Mesodermal cell (in vitro differentiated cells): ENCODE data around the gene ATP1B1.

Experiments
- H3K27ac ChIP-seq: 2 replicates; pipeline ENCODE4 v1.7.0; 2013; ENCODE audit warnings: mild to moderate bottlenecking, low read depth, low read length, moderate library complexity; ENCODE audit not compliant: severe bottlenecking
- H3K36me3 ChIP-seq: 2 replicates; pipeline ENCODE4 v1.7.1; 2013; ENCODE audit warnings: mild to moderate bottlenecking, low read length, moderate library complexity; ENCODE audit not compliant: control insufficient read depth, insufficient read depth
- H3K4me1 ChIP-seq: one replicate; pipeline ENCODE4 v1.7.1; 2013; ENCODE audit warnings: mild to moderate bottlenecking, low read length; ENCODE audit not compliant: insufficient read depth, control insufficient read depth, poor library complexity, severe bottlenecking
- H3K4me3 ChIP-seq: 2 replicates; pipeline ENCODE4 v1.7.0; 2013; ENCODE audit warnings: low read length, control low read depth, mild to moderate bottlenecking; ENCODE audit not compliant: insufficient read depth, poor library complexity, severe bottlenecking; ENCODE audit errors: extremely low read depth
- H3K9me3 ChIP-seq: 2 replicates; pipeline ENCODE4 v1.7.1; 2013; ENCODE audit warnings: mild to moderate bottlenecking, low read length, moderate library complexity; ENCODE audit not compliant: control insufficient read depth
- WGBS, 2 experiments: methylation state at CpG; one replicate each; pipeline ENCODE4 v1.1.5; 2013; ENCODE audit warnings: missing lambda C conversion rate in 2 of 2; ENCODE audit not compliant: insufficient coverage in 2 of 2; 5-methylcytosine and 5-hydroxymethylcytosine counted together

The ATP1B1 gene

DNA sequence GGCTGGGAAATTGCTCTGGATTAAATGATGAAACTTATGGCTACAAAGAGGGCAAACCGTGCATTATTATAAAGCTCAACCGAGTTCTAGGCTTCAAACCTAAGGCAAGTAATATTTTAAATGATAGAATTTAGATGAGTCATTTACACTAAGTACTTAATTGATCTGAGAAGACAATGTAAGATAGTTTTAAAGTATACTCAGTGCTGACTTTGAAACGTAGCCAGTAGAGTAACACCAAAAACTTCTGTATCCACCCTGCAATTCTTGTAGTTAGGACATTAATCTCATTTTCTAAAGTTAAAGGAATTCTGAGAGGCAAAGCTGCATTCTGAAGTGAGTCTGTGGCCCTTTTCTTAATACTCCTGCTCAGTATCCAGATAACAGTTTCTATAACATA, 20.8 kb downstream of the ATP1B1 start:
- no peaks in the 10 kb centered on the region for H3K9me3 ChIP-seq
- no peak overlapping the region for H3K27ac ChIP-seq
- no peaks in the 10 kb centered on the region for H3K4me1 ChIP-seq
- WGBS, 2 experiments, result no CpG with 5 or more reads among the region's 3 CpGs
- no peak overlapping the region for H3K4me3 ChIP-seq
- H3K36me3 ChIP-seq, result peaks cover 87% of the 10 kb centered on the region

DNA sequence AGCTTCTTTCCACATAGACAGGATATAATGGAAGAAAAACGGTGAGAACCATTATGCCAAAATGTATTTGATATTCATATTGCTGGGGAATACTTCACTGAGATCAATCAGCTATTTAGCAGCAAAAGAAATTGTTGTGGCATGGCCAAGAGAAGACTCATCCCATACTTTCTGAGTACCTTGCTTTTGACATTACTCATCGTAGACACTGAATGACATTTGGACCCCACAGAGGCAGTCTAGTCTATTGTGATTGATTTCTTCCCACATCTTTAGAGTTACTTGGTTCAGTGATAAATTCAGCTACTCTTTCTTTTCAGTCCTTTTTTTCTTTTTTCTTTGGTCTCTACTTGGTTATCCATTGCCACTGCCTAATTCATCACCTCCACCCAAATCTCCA, 22.1 kb downstream of the ATP1B1 start:
- Histone ChIP-seq H3K4me1 (no peaks in the 10 kb centered on the region), H3K27ac (no peak overlapping the region), H3K9me3 (no peaks in the 10 kb centered on the region), H3K4me3 (no peak overlapping the region), H3K36me3 (peaks cover 88% of the 10 kb centered on the region)
- 100% methylated on average over 1 of the region's 2 CpGs; no CpG with 5 or more reads in 1 of the 2 experiments for WGBS, 2 experiments

DNA sequence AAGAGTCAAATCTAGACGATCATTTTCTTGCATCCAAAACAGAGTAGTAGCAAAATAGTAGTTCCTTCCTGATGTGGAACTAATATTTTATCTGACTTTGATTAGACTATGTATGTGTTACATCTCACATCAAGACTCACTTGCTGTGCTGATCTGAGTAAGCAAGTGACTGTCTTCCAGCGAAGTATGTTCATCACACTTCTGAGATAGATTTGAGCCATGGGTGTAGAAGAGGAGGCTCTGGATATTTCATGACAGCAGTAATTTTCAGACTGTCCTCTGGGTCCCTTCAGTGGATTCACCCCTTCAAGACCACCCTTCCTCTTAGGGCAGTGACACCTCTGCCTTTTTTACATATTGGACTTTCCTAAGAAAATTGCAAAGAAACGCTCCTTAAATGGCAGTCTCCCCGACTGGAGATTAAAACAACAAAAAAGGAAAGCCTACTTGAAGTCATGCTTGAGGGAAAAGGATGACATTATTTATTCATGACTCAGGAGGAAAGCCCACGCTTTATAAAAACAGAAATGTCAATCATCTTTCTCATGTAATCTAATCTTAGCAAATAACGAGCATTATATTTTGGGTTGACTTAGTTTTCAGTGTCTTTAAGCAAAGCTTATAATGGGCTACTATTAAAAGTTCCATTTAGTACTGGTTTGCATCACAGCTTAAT, 22.8 kb downstream of the ATP1B1 start:
- WGBS, 2 experiments, result 100% methylated on average over 1 of the region's 6 CpGs; no CpG with 5 or more reads in 1 of the 2 experiments
- Histone ChIP-seq H3K4me3 (no peak overlapping the region), H3K4me1 (no peaks in the 10 kb centered on the region), H3K27ac (no peak overlapping the region), H3K9me3 (no peaks in the 10 kb centered on the region), H3K36me3 (peaks cover 86% of the 10 kb centered on the region)

DNA sequence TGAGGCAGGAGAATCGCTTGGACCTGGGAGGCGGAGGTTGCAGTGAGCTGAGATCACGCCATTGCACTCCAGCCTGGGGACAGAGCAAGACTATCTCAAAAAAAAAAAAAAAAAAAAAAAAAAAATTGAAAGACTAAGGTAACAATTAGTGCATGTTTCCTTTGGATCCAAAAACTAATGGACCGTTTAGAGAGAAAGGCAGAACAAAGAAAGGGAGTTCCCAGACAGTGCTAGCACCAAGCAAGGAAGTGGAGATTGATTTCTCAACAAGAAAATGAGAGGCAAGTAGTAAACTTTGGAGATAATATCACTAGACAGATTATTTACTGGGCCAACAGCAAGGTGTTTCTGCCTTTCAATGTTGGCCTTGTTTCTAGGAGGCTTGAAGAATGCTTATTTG, 24.2 kb downstream of the ATP1B1 start:
- 91 to 100% methylated on average over 1 to 4 of the region's 4 CpGs for WGBS, 2 experiments
- H3K4me3 ChIP-seq, result no peak overlapping the region
- H3K9me3 ChIP-seq, result no peaks in the 10 kb centered on the region
- H3K4me1 ChIP-seq, result no peaks in the 10 kb centered on the region
- H3K27ac ChIP-seq, result no peak overlapping the region
- peaks cover 72% of the 10 kb centered on the region for H3K36me3 ChIP-seq

DNA sequence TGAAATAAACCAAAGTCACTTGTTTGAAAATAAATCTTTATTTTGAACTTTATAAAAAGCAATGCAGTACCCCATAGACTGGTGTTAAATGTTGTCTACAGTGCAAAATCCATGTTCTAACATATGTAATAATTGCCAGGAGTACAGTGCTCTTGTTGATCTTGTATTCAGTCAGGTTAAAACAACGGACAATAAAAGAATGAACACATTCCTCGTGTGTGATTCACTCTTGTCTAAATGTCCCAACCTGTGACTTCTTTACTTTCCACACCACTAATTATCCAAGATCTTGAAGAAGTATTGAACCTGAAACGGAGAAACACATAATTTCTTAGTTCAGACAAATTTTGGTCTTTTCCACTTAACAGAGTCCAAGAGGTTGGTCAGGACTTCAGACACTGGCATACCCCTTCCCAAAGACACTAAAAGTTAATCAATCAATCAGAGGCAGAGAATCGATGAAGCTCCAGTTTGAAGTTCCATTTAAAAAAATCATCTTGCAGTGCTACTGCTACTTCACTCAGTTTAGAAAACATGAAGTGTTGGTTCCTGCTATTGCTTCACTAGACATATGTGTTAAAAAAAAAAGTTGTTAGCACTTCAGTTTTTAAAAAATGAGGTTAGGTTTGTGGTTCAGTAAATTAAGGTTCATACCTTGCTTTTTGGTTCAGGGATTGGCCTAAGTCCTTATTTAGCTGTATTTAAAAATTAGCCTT, 26.2 kb downstream of the ATP1B1 start:
- Histone ChIP-seq H3K9me3 (no peaks in the 10 kb centered on the region), H3K36me3 (peaks cover 53% of the 10 kb centered on the region), H3K27ac (no peak overlapping the region), H3K4me3 (no peak overlapping the region), H3K4me1 (no peaks in the 10 kb centered on the region)
- 96 to 100% methylated on average over 1 to 3 of the region's 4 CpGs for WGBS, 2 experiments

DNA sequence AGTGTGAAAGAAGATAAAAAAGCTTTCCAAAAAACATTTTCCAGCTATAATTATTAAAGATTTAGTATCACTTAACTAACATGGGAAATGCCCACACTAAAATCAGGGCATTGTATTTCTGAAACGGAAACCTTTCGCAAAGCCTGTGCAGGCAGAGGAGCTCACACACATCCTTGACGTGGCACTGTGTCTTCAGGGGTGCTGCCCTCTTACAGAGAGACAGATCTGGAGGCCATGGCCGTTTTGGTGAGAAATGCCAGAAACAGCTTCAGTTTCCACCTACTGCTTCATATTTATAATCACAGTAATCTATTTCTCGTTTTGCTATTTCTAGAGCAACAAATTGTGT, 26.7 kb downstream of the ATP1B1 start:
- Histone ChIP-seq H3K9me3 (no peaks in the 10 kb centered on the region), H3K27ac (no peak overlapping the region), H3K36me3 (peaks cover 48% of the 10 kb centered on the region), H3K4me3 (no peak overlapping the region), H3K4me1 (no peaks in the 10 kb centered on the region)
- WGBS, 2 experiments, result 87 to 89% methylated on average over 5 of the region's 5 CpGs

DNA sequence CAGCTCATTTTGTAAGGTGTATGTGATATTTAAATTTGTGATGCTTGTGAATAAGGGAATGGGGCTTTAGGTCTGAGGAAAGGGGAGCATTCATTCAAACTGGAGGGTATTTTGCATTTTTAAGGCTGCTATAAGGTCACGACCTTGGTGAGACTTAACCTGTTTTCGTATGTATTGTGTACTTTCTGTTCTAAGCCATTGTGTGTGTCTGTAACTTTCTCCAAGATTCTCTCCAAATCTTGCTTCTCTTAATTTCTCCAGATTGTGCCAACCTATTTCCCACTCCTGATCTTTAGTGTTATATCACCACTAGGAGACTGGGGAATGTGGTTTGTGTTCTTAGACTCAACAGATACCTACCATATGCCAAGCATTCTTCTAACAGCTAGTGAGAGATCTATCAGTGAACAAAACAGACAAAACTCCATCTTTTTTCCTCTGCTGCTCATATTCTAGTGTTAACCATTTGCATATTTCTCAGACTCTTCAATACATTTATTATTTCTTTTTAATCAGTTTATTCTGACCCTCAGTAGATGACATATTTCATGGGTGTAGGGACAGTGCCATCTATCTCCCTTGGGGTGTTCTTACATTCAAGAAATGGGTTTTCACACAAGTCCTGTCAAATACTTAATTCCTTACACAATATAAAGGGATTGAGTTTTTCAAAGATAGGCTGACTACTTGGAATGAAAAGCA, 27.5 kb downstream of the ATP1B1 start:
- WGBS, 2 experiments, result no CpG with 5 or more reads among the region's 2 CpGs
- no peaks in the 10 kb centered on the region for H3K4me1 ChIP-seq
- H3K4me3 ChIP-seq, result no peak overlapping the region
- H3K27ac ChIP-seq, result no peak overlapping the region
- H3K9me3 ChIP-seq, result no peaks in the 10 kb centered on the region
- peaks cover 41% of the 10 kb centered on the region for H3K36me3 ChIP-seq

DNA sequence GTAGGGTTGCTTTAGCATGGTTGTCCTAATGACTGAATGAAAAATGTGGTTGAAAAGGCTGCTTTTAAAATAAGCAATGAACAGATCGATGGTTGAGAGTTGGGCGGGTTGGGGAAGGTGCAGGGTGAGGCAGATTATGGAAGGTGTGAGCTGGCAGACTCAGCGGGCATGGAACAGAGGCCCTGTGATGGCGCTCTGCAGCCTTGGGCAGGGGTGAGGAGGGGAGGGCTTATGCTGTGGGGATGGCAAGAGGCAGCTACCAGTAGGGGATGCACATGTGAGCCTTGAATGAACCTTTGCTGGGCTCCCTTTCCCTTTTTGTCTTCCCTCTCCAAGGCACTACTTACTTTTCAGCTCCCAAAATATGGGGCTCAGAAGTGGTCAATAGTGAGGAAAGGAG, 30.9 kb downstream of the ATP1B1 start:
- Histone ChIP-seq H3K36me3 (peaks cover 12% of the 10 kb centered on the region), H3K27ac (no peak overlapping the region), H3K4me1 (no peaks in the 10 kb centered on the region), H3K4me3 (no peak overlapping the region), H3K9me3 (no peaks in the 10 kb centered on the region)
- WGBS, 2 experiments, result 88 to 96% methylated on average over 3 to 4 of the region's 4 CpGs

DNA sequence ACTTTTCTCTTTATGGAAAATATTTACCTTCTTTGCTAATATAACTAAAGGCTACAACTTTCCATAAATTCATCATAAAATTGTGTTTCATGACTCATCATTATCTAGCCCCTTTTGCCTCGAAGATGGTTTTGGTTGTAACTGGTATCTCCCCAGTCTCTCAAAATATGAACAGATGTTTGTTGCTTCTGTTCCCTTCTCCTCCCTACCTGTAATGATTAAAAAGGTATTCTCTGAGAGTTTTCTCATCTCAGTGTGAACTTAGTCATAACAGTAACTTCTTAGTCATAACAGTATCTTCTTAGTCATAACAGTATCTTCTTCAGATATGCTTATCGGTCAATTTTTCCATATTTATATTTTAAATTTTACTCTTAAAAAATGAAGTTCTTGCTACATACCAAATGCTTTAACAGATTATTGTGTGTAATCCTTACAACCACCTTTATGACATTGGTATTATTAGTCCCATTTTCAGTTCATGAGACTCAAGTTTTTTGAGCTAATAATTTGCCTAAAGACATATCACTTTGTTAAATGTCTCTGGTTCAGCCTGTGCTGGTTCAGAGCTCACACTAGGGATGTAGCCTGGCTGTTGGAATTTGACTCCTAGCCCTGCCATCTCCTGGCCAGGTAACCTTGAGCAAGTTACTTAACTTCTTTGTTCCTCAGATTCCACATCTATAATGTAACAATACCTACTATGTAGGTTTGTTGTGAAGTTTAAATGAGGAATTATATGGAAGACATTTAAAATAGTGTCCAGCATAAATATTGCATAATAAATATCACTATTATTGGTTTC, 32.6 kb downstream of the ATP1B1 start:
- no peaks in the 10 kb centered on the region for H3K36me3 ChIP-seq
- no peaks in the 10 kb centered on the region for H3K9me3 ChIP-seq
- WGBS, 2 experiments, result 100% methylated on average over 1 of the region's 2 CpGs; no CpG with 5 or more reads in 1 of the 2 experiments
- H3K27ac ChIP-seq, result no peak overlapping the region
- H3K4me1 ChIP-seq, result no peaks in the 10 kb centered on the region
- no peak overlapping the region for H3K4me3 ChIP-seq

DNA sequence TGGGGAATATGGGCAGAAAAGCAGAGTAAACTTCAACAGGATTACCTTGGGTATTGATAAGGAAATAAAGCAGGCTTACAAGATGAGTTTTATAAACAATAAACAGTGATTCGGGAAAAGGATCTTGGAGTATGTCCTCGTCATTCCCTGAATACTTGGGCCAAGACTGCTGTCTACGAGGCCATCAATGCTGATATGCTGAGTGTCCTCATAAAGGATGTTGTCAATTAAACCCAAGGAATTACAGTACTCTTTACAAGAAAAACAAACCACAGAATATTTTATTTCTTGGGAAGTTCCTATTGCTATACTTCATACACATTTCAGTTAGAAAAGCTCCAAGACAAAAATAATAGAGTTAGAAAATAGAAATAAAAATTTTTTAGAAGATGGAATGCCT, 34.9 kb downstream of the ATP1B1 start:
- H3K36me3 ChIP-seq, result no peaks in the 10 kb centered on the region
- H3K9me3 ChIP-seq, result no peaks in the 10 kb centered on the region
- no peak overlapping the region for H3K4me3 ChIP-seq
- 76 to 95% methylated on average over 2 to 3 of the region's 3 CpGs for WGBS, 2 experiments
- H3K4me1 ChIP-seq, result no peaks in the 10 kb centered on the region
- H3K27ac ChIP-seq, result no peak overlapping the region
